Stomach (tissue), 4 donors: ENCODE results near the gene SLC17A2.

ENCODE experiments used
- CTCF ChIP-seq, 7 experiments: fragments of 450-650 bp in 4 of 7; fragments of 200-600 bp in 3 of 7; sonication (generic) in 3 of 7; IDR thresholded peaks; one replicate each; pipeline ENCODE4 v1.5.1; 2016 to 2019; ENCODE audit warnings: antibody characterized with exemption in 7 of 7, control low read depth in 2 of 7, mild to moderate bottlenecking in 1 of 7
- EP300 ChIP-seq: sonication (generic); formaldehyde crosslinking; IDR thresholded peaks from one replicate; pipeline ENCODE4 v1.6.1; 2017; ENCODE audit warnings: antibody characterized with exemption

- TF ChIP-seq CTCF (IDR thresholded peaks at IDR 0.05) (no peak), EP300 (no peak)
Measured at GRCh38 chr6:25913741-25914140, 16.8 kb downstream of the SLC17A2 start.
